Measurements from ENCODE around the gene SPEM3. TPM values are rescaled to one million over a fixed set of nuclear protein-coding genes. Genes with fewer than 3 reads are reported as not detected.
A peak's percentile ranks its signal among the peaks of the same experiment; 100 is the strongest.

Gene SPEM3
- total RNA-seq, 1 donor from 2014 or later, result not detected

GRCh38 chr17:7421186-7421585 is 7.5 kb upstream of the SPEM3 start:
- H3K4me3 ChIP-seq, result no peak overlapping the region
- peaks cover 31% of the 10 kb centered on the region for H4K20me1 ChIP-seq (ENCODE audit: low read depth)
- H3K79me2 ChIP-seq (ENCODE audit: low read depth), result no peaks in the 10 kb centered on the region
- no peak for DNase-seq (ENCODE audit: low spot score)
- TF ChIP-seq, protein P1, sequence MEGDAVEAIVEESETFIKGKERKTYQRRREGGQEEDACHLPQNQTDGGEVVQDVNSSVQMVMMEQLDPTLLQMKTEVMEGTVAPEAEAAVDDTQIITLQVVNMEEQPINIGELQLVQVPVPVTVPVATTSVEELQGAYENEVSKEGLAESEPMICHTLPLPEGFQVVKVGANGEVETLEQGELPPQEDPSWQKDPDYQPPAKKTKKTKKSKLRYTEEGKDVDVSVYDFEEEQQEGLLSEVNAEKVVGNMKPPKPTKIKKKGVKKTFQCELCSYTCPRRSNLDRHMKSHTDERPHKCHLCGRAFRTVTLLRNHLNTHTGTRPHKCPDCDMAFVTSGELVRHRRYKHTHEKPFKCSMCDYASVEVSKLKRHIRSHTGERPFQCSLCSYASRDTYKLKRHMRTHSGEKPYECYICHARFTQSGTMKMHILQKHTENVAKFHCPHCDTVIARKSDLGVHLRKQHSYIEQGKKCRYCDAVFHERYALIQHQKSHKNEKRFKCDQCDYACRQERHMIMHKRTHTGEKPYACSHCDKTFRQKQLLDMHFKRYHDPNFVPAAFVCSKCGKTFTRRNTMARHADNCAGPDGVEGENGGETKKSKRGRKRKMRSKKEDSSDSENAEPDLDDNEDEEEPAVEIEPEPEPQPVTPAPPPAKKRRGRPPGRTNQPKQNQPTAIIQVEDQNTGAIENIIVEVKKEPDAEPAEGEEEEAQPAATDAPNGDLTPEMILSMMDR (IDR thresholded peaks at IDR 0.05), result no peak
- TF ChIP-seq EZH2 (IDR thresholded peaks at IDR 0.05) (no peak), EZH2phosphoT487 (IDR thresholded peaks at IDR 0.05) (no peak)
- no peak overlapping the region for H2AFZ ChIP-seq (replicated peaks)
- Mint-ChIP-seq H3K27ac (peak overlapping the region; percentile 88), H3K27me3 (ENCODE audit: insufficient read depth, low read depth) (peaks cover 20% of the 10 kb centered on the region), H3K36me3 (peaks cover 13% of the 10 kb centered on the region), H3K4me1 (peaks cover 43% of the 10 kb centered on the region), H3K9me3 (no peaks in the 10 kb centered on the region), H3K4me3 (peak overlapping the region; percentile 74)
- peaks cover 13% of the 10 kb centered on the region for H3K4me1 ChIP-seq
- H3K27ac ChIP-seq, result no peak overlapping the region
- H3K9ac ChIP-seq, result no peak overlapping the region
- H3K36me3 ChIP-seq, result no peaks in the 10 kb centered on the region
- H3K27me3 ChIP-seq, result no peaks in the 10 kb centered on the region
- H3K4me2 ChIP-seq, result no peak overlapping the region
- H3F3A ChIP-seq (ENCODE audit: low read depth), result no peaks in the 10 kb centered on the region
- H3K9me3 ChIP-seq (ENCODE audit: low read depth), result no peaks in the 10 kb centered on the region

- TF ChIP-seq, protein P1 (IDR thresholded peaks at IDR 0.05), result no peak
- no peak for TF ChIP-seq EZH2 (IDR thresholded peaks at IDR 0.05)
- TF ChIP-seq EZH2phosphoT487 (IDR thresholded peaks at IDR 0.05), result no peak
- H3K4me1 ChIP-seq, result peaks cover 13% of the 10 kb centered on the region
- no peaks in the 10 kb centered on the region for H3F3A ChIP-seq (ENCODE audit: low read depth)
- no peak overlapping the region for H3K9ac ChIP-seq
- no peak overlapping the region for H3K27ac ChIP-seq
- no peaks in the 10 kb centered on the region for H3K9me3 Mint-ChIP-seq
- H3K4me3 ChIP-seq, result no peak overlapping the region
- no peaks in the 10 kb centered on the region for H3K36me3 ChIP-seq
- peaks cover 16% of the 10 kb centered on the region for H4K20me1 ChIP-seq (ENCODE audit: low read depth)
- no peaks in the 10 kb centered on the region for H3K9me3 ChIP-seq (ENCODE audit: low read depth)
- H3K4me1 Mint-ChIP-seq, result peaks cover 30% of the 10 kb centered on the region
- H3K27ac Mint-ChIP-seq, result peak overlapping the region; percentile 7
- no peaks in the 10 kb centered on the region for H3K36me3 Mint-ChIP-seq
- H2AFZ ChIP-seq (replicated peaks), result no peak overlapping the region
- H3K4me3 Mint-ChIP-seq, result peak overlapping the region; percentile 2
- H3K79me2 ChIP-seq (ENCODE audit: low read depth), result no peaks in the 10 kb centered on the region
- DNase-seq (ENCODE audit: low spot score), result no peak
- H3K4me2 ChIP-seq, result no peak overlapping the region
- H3K27me3 Mint-ChIP-seq (ENCODE audit: insufficient read depth, low read depth), result peaks cover 17% of the 10 kb centered on the region
- no peaks in the 10 kb centered on the region for H3K27me3 ChIP-seq
Measured at GRCh38 chr17:7423679-7424078, 5.0 kb upstream of the SPEM3 start.

DNA sequence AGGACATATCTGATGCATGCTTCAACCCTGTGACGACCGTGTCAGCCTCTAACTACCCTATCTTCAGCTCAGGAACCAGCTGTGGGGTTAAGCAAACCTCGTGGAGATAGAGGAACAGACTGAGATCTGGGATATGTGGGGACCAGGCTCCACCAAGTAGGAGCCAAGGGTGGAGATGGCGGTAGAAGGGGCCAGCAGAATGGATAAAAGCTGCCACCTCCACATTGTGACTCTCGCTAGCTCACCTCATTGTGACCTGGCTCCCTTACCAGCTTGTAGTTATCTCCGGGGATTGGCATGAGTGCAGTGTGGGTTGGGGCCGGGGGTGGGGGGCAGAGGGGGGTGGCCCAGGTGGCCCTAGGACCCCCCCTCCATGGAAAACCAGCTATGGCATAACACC is 3.3 kb upstream of the SPEM3 start, which contains the start of gene SPEM2:
SPEM2 (plus strand) TSS at position 301 of the 400 bp plus-strand sequence; CDS start at position 374, 73 bp downstream.
- Histone ChIP-seq H3K27ac (no peak within 1 kb of the TSS), H3K9me3 (ENCODE audit: low read depth) (no peaks in the 10 kb centered on the region), H3K36me3 (no peaks in the 10 kb centered on the region), H3K4me2 (no peak within 1 kb of the TSS), H3K4me3 (no peak within 1 kb of the TSS), H3K27me3 (no peaks in the 10 kb centered on the region), H4K20me1 (ENCODE audit: low read depth) (no peaks in the 10 kb centered on the region), H3K4me1 (no peaks in the 10 kb centered on the region), H2AFZ (replicated peaks) (no peak within 1 kb of the TSS), H3F3A (ENCODE audit: low read depth) (no peaks in the 10 kb centered on the region), H3K9ac (no peak within 1 kb of the TSS), H3K79me2 (ENCODE audit: low read depth) (no peaks in the 10 kb centered on the region)
- Mint-ChIP-seq H3K36me3 (no peaks in the 10 kb centered on the region), H3K4me1 (peaks cover 14% of the 10 kb centered on the region), H3K27ac (peak within 1 kb of the TSS; percentile 8), H3K27me3 (ENCODE audit: insufficient read depth, low read depth) (peaks cover 17% of the 10 kb centered on the region), H3K9me3 (no peaks in the 10 kb centered on the region), H3K4me3 (peak within 1 kb of the TSS; percentile 50)
- no peak for DNase-seq (ENCODE audit: low spot score)
- TF ChIP-seq EZH2 (IDR thresholded peaks at IDR 0.05), result no peak
- TF ChIP-seq EZH2phosphoT487 (IDR thresholded peaks at IDR 0.05), result no peak
- TF ChIP-seq, protein P1 (IDR thresholded peaks at IDR 0.05), result no peak
